Panc1 (cell line): ENCODE measurements around the gene HCK.

Experiments used
- CTCF ChIP-seq: fragments of 450-650 bp; IDR thresholded peaks from 2 replicates; pipeline ENCODE4 v1.5.1; 2017; ENCODE audit warnings: mild to moderate bottlenecking
- POLR2AphosphoS5 ChIP-seq: IDR thresholded peaks from 2 replicates; pipeline ENCODE4 v1.6.1; 2012; ENCODE audit warnings: mild to moderate bottlenecking, low read depth, low read length, moderate library complexity
- REST ChIP-seq, 2 experiments: IDR thresholded peaks; 2 replicates each; pipeline ENCODE4 v1.6.1; 2011 to 2012; ENCODE audit warnings: low read depth in 2 of 2, control low read depth in 1 of 2, low read length in 1 of 2, mild to moderate bottlenecking in 1 of 2, moderate library complexity in 1 of 2; ENCODE audit not compliant: insufficient read depth in 1 of 2
- SIN3A ChIP-seq: IDR thresholded peaks from 2 replicates; pipeline ENCODE4 v1.6.1; 2012; ENCODE audit warnings: low read depth, mild to moderate bottlenecking, low read length, moderate library complexity, borderline replicate concordance; ENCODE audit not compliant: insufficient read depth
- TCF7L2 ChIP-seq: IDR thresholded peaks from 2 replicates; pipeline ENCODE4 v1.6.1; 2011; ENCODE audit warnings: mild to moderate bottlenecking, low read depth, low read length, inconsistent platforms

GRCh38 chr20:32062776-32063170 is 10.7 kb downstream of the HCK start:
- TF ChIP-seq CTCF, result no peak
- no peak for TF ChIP-seq POLR2AphosphoS5
- TF ChIP-seq REST (IDR thresholded peaks at IDR 0.05; ENCODE audit: insufficient read depth in 1 of 2, low read depth in 2 of 2, low read length in 1 of 2), result no peak
- TF ChIP-seq SIN3A, result no peak
- no peak for TF ChIP-seq TCF7L2
